ENCODE measurements around the gene CALHM4. TPM values are rescaled to one million over a fixed set of nuclear protein-coding genes. Genes with fewer than 3 reads are reported as not detected.

CALHM4 gene
- total RNA-seq, 3 donors from 2014 or later (not counting 1 experiment from before 2014, with no cell fraction given) = not detected

DNA sequence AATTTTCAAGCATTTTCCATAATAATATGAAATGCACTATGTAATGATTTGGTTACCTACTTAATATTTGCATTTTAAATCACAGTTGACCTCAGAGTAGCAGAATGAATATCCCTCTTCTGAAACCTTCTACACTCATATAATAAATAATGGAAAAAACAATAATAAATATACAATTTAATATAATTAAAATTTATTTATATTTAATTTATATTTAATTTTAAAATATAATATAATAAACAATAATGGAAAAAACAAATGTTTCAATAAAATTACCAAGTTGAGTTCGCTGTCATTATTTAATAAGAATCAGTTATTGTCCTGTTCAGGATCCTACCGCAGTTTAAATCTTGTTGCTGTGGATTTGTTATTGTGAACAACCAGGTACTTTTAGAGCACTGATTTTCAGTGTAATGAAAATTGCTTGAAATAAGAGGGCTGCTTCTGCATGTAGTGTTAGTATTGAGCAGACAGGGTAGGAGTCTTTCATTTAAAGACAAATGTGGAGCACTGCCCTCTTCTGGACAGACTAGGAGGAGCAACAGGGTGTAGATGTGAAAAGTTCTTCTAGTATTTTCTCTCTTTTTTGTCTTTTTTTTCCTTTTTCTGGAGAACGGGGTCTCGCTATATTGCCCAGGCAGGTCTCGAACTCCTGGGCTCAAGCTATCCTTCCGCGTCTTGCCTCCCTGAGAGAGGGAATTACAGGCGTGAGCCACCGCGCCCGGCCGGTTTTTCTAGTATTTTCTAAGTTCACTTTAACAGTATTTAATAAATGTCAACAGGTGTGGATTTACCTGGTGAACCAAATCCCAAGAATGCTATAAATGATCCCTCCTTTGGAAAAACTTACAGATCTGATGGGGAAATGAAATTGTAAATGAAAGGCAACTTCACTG lies 21.6 kb upstream of the CALHM4 start:
- Histone ChIP-seq H3K4me1 (ENCODE audit: control insufficient read depth, insufficient read depth, low read length) (no peaks in the 10 kb centered on the region), H3K36me3 (ENCODE audit: control insufficient read depth, insufficient read depth, low read length) (no peaks in the 10 kb centered on the region), H3K27me3 (ENCODE audit: control insufficient read depth, insufficient read depth, low read length) (no peaks in the 10 kb centered on the region), H3K9me3 (ENCODE audit: control insufficient read depth, insufficient read depth, low read length) (no peaks in the 10 kb centered on the region), H3K27ac (ENCODE audit: low read length) (no peak overlapping the region), H3K4me3 (ENCODE audit: low read length) (no peak overlapping the region)
- H3K27ac Mint-ChIP-seq = no peak overlapping the region
- no peaks in the 10 kb centered on the region for H3K9me3 Mint-ChIP-seq
- TF ChIP-seq, protein P1, sequence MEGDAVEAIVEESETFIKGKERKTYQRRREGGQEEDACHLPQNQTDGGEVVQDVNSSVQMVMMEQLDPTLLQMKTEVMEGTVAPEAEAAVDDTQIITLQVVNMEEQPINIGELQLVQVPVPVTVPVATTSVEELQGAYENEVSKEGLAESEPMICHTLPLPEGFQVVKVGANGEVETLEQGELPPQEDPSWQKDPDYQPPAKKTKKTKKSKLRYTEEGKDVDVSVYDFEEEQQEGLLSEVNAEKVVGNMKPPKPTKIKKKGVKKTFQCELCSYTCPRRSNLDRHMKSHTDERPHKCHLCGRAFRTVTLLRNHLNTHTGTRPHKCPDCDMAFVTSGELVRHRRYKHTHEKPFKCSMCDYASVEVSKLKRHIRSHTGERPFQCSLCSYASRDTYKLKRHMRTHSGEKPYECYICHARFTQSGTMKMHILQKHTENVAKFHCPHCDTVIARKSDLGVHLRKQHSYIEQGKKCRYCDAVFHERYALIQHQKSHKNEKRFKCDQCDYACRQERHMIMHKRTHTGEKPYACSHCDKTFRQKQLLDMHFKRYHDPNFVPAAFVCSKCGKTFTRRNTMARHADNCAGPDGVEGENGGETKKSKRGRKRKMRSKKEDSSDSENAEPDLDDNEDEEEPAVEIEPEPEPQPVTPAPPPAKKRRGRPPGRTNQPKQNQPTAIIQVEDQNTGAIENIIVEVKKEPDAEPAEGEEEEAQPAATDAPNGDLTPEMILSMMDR (IDR thresholded peaks at IDR 0.05) = peak; percentile 95
- intact Hi-C loops (cut with micrococcal nuclease) = loop anchor here (1.0 kb wide), 3 partner anchors 88 to 314 kb away; no protein-coding TSS in a partner anchor
- WGBS (ENCODE audit: insufficient coverage) = 84% methylated on average over 10 of the region's 12 CpGs
- H3K4me3 Mint-ChIP-seq = no peak overlapping the region
- ATAC-seq = peak; percentile 95 to 97 (median 97)
- DNase-seq = peak; percentile 30 to 82
- peaks cover 21 to 42% of the 10 kb centered on the region in 2 donors for H3K27me3 Mint-ChIP-seq (ENCODE audit: low read depth in 2 of 2)
- H3K4me1 Mint-ChIP-seq = no peaks in the 10 kb centered on the region
- no peaks in the 10 kb centered on the region for H3K36me3 Mint-ChIP-seq

DNA sequence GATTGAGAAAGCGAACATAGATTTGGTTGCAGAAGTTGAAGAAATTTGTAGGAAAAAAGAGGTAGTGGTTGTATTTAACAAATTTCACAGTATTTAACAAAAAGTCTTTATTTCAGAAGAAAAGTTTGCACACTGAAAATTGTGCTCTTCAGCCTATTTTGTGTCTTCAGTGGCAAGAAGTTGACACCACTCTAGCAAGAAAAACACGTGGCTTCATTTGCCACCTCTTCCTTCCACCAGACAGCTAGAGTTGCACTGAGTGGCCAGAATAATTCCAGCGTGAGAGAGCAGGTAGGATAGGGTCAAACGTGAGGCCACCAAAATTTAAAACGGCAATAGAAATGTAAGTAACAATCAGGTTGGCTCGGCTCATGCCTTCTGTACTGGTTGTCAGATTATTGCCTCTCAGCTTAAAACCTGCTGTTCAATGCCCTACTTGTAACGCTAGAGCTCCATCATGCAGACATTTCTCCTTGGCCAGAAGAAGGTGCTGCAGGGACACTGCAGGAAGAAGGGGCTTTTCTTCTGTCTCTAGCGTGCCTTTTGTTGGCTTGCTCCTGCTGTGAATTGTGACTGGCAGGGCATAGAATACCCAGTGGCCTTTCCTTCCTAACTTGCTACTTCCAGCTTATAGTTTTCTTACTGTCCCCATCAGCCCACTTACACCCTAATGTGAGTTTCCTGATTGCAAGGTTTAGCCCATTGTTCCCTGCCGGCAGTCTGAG lies 20.2 kb upstream of the CALHM4 start:
- Histone ChIP-seq H3K4me3 (ENCODE audit: low read length) (no peak overlapping the region), H3K27ac (ENCODE audit: low read length) (no peak overlapping the region), H3K4me1 (ENCODE audit: control insufficient read depth, insufficient read depth, low read length) (no peaks in the 10 kb centered on the region), H3K9me3 (ENCODE audit: control insufficient read depth, insufficient read depth, low read length) (no peaks in the 10 kb centered on the region), H3K27me3 (ENCODE audit: control insufficient read depth, insufficient read depth, low read length) (no peaks in the 10 kb centered on the region), H3K36me3 (ENCODE audit: control insufficient read depth, insufficient read depth, low read length) (no peaks in the 10 kb centered on the region)
- Mint-ChIP-seq H3K27me3 (ENCODE audit: low read depth in 2 of 2) (peaks cover 21 to 42% of the 10 kb centered on the region in 2 donors), H3K36me3 (no peaks in the 10 kb centered on the region), H3K9me3 (no peaks in the 10 kb centered on the region), H3K4me3 (no peak overlapping the region), H3K4me1 (no peaks in the 10 kb centered on the region), H3K27ac (no peak overlapping the region)
- TF ChIP-seq, protein P1 (IDR thresholded peaks at IDR 0.05) = no peak
- 84% methylated on average over 8 of the region's 9 CpGs for WGBS (ENCODE audit: insufficient coverage)
- no peak for ATAC-seq
- intact Hi-C loops (cut with micrococcal nuclease) = no loop called here
- no peak for DNase-seq

DNA sequence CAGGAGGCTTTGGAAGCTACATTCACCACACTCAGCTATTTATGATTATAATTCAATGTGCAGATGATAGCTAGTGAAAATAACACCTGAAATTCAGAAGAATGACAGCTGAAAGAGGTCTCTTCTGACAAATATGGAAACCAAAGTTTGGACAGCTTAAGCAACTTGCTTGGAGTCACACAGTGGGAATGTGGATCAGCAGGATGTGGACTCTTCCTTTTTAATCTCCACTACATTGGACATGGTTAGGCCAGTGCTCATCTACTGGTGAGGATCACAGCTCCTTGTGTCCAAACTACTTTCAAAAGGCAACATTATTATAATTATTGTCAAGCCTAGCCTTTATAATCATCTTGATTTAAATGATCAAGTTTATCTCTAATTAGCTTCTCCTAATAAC lies 18.4 kb upstream of the CALHM4 start:
- intact Hi-C loops (cut with micrococcal nuclease) = no loop called here
- TF ChIP-seq, protein P1 (IDR thresholded peaks at IDR 0.05) = no peak
- Mint-ChIP-seq H3K27me3 (ENCODE audit: low read depth in 2 of 2) (peaks cover 15 to 36% of the 10 kb centered on the region in 2 donors), H3K4me1 (no peaks in the 10 kb centered on the region), H3K9me3 (no peaks in the 10 kb centered on the region), H3K36me3 (no peaks in the 10 kb centered on the region), H3K27ac (no peak overlapping the region), H3K4me3 (no peak overlapping the region)
- Histone ChIP-seq H3K9me3 (ENCODE audit: control insufficient read depth, insufficient read depth, low read length) (no peaks in the 10 kb centered on the region), H3K4me1 (ENCODE audit: control insufficient read depth, insufficient read depth, low read length) (no peaks in the 10 kb centered on the region), H3K27me3 (ENCODE audit: control insufficient read depth, insufficient read depth, low read length) (no peaks in the 10 kb centered on the region), H3K27ac (ENCODE audit: low read length) (no peak overlapping the region), H3K36me3 (ENCODE audit: control insufficient read depth, insufficient read depth, low read length) (no peaks in the 10 kb centered on the region), H3K4me3 (ENCODE audit: low read length) (no peak overlapping the region)
- DNase-seq = no peak
- ATAC-seq = no peak

All from natural killer cell (primary cell).